Measurements from ENCODE around the gene CHST6.

GRCh38 chr16:75452464-75453190 lies 42.6 kb downstream of the CHST6 start:
- TF ChIP-seq, protein P1, sequence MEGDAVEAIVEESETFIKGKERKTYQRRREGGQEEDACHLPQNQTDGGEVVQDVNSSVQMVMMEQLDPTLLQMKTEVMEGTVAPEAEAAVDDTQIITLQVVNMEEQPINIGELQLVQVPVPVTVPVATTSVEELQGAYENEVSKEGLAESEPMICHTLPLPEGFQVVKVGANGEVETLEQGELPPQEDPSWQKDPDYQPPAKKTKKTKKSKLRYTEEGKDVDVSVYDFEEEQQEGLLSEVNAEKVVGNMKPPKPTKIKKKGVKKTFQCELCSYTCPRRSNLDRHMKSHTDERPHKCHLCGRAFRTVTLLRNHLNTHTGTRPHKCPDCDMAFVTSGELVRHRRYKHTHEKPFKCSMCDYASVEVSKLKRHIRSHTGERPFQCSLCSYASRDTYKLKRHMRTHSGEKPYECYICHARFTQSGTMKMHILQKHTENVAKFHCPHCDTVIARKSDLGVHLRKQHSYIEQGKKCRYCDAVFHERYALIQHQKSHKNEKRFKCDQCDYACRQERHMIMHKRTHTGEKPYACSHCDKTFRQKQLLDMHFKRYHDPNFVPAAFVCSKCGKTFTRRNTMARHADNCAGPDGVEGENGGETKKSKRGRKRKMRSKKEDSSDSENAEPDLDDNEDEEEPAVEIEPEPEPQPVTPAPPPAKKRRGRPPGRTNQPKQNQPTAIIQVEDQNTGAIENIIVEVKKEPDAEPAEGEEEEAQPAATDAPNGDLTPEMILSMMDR (IDR thresholded peaks at IDR 0.05), result no peak
- TF ChIP-seq EZH2 (IDR thresholded peaks at IDR 0.05; ENCODE audit: borderline replicate concordance, insufficient read depth, low read depth, low read length, poor library complexity, severe bottlenecking), result no peak

Measured in B cell (primary cell).